ENCODE results near the gene ZMYM3.
A peak's percentile ranks its signal among the peaks of the same experiment; 100 is the strongest.
"Not testable (repeated sequence)": the region's sequence is repeated elsewhere in the genome, so short reads cannot be mapped to it uniquely, and the experiment has no call there.

ZMYM3 gene

GRCh38 chrX:71254092-71254963 lies at the start of gene ZMYM3:
TSS of gene ZMYM3 (minus strand) at chrX:71254140. CDS start at chrX:71253255, 885 bp downstream.
- peak; percentile 81 for DNase-seq

DNA sequence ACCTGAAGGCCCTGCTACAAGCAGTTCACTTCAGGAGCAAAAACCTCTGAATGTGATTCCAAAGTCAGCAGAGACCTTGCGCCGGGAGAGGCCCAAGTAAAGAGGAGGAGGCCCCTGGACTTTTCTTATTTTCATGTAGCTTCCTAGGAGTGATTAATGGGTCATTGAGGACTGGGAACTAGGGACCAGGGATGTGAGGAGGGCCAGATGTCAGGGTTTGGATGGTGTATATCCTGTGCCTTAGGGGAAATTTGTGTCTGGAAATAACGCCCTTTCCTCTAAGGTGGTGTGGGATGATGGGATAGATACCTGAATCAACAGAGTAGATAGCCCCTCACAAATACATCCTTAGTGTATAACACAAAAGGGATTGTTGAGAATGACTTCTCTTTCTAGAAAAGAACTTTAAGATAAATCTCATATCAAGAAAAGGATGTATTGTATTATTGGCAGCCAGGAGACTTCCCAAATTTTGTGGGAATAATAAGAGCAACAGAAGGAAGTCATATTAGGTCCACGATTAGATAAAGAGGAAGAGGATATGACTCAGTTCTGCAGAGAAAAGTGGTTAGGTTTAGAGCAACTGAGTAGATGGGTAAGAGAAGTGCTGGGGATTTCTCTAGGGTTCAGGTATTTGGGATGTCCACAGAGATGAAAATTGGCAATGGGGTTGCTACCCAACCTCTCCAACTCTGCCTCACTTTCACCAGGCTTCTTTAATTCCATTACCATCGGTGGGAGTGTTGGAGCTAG lies 48.7 kb upstream of the ZMYM3 start:
- peak; percentile 15 for DNase-seq

GRCh38 chrX:71301195-71301924 lies 47.4 kb upstream of the ZMYM3 start, which contains the start of gene ITGB1BP2:
TSS of gene ITGB1BP2 (plus strand) at chrX:71301750. CDS start at chrX:71301807, 57 bp downstream.
- peak; percentile 3 for DNase-seq

GRCh38 chrX:71300495-71300894 lies 46.6 kb upstream of the ZMYM3 start:
- DNase-seq: not testable (repeated sequence)

DNA sequence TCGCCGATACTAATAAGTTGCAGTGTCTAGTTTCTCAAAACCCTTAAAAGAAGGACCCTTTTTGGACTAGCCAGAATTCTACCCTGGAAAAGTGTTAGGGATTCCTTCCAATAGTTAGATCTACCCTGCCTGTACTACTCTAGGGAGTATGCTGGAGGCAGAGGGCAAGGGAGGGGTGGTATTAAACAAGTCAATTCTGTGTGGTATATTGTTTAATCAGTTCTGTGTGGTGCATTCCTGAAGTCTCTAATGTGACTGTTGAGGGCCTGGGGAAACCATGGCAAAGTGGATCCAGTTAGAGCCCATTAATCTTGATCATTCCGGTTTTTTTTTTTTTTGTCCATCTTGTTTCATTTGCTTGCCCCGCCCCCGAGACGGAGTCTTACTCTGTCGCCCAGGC lies 46.1 kb upstream of the ZMYM3 start:
- DNase-seq: not testable (repeated sequence)

DNA sequence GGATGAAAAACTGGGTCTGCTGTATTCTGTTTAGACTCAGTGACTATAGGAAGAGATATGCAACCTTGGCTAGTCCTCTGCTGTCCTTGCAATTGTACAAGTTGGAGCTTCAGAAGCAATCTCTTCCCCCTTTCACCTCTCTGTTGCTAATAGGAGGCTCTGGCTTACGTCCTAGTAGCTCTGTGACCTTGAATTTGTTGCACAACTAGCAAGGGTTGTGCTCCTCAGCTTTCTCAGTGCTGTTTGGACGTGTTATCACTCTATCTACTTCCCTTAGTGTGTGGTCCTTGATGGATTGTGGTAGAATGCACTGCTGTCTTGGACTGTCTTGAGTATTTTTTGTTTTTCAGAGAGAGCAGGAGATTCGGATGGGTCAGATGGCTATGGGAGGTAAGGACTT lies 44.2 kb upstream of the ZMYM3 start:
- no peak for DNase-seq

- no peak for DNase-seq
Observed at GRCh38 chrX:71296806-71297205, 42.9 kb upstream of the ZMYM3 start.

DNA sequence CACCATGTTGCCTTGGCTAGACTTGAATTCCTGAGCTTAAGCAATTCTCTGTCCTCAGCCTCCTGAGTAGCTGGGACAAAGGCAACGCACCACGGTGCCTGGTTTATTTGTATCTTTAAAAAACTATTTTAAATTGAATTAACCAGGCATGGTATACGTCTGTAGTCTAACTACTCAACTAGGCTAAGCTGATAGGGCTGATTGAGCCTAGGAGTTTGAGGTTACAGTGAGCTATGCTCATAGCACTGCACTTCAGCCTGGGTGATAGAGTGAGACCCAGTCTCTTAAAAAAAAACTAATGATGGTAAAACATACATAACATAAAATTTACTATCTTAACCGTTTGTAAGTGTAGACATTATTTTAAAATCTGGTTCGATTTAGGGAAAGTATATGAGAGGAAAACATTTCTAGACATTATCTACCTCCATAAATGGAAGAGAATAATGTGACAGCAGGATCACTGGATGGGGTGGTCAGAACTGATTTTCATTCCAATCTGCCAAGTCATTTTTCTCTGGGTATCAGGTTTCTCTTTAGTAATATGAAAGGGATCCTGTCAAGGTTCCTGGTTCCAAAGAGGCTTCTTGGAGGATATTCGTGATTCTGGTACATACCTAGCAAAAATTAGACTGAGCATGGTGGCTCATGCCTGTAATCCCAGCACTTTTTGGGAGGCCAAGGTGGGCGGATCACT lies 38.9 kb upstream of the ZMYM3 start:
- DNase-seq: no peak

GRCh38 chrX:71291381-71291780 lies 37.4 kb upstream of the ZMYM3 start:
- DNase-seq: no peak

DNA sequence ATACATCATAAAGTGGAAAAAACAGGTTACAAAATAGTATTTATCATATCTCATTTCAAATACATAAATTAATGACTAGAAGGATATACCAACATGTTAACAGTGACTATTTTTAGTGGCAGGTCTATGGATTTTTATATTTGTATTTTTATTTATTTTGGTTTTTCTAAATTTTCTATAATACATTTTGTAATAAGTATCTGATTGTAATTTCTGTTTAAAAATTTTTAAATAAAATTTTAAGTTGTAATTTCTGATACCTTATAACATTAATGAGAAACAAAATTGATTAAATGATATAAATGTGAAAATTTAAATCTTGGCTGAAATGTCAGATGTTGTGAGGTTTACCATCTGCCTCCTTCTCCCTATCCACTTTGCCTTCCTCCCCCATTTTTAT lies 32.0 kb upstream of the ZMYM3 start:
- no peak for DNase-seq

- peak; percentile 97 for DNase-seq
Observed at GRCh38 chrX:71283403-71284143, 29.6 kb upstream of the ZMYM3 start, which contains the start of gene NONO. TSS of gene NONO (plus strand) at chrX:71283635. CDS start at chrX:71290638, 7,003 bp downstream.

- no peak for DNase-seq
Observed at GRCh38 chrX:71282514-71283402, 28.8 kb upstream of the ZMYM3 start.

DNA sequence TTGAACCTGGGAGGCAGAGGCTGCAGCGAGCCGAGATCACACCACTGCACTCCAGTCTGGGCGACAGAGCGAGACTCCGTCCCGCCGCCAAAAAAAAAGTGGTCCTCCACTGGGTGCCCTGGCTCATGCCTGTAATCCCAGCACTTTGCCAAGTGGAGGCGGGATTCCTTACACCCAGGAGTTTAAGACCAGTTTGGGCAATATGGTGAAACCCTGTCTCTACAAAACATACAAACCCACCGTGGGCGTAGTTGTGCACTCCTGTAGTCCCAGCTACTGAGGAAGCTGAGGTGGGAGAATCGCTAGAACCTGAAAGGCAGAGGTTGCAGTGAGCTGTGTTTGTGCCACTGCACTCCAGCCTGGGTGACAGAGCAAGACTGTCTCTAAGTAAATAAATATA lies 27.4 kb upstream of the ZMYM3 start:
- not testable (repeated sequence) for DNase-seq

GRCh38 chrX:71272313-71272712 lies 18.4 kb upstream of the ZMYM3 start:
- DNase-seq: not testable (repeated sequence)

GRCh38 chrX:71269801-71270395 lies 16.0 kb upstream of the ZMYM3 start:
- no peak for DNase-seq

- not testable (repeated sequence) for DNase-seq
Observed at GRCh38 chrX:71268624-71269023, 14.7 kb upstream of the ZMYM3 start.

GRCh38 chrX:71256856-71257255 lies 2.9 kb upstream of the ZMYM3 start:
- no peak for DNase-seq

- no peak for DNase-seq
Observed at GRCh38 chrX:71256051-71256450, 2.1 kb upstream of the ZMYM3 start.

- peak; percentile 31 for DNase-seq
Observed at GRCh38 chrX:71253253-71254091, 468 bp downstream of the ZMYM3 start.

Measured in suppressor macrophage treated with lipopolysaccharide for 4 hours (primary cell).